GM18907 (cell line): Measurements from ENCODE around the gene CCL22.
A peak's percentile ranks its signal among the peaks of the same experiment; 100 is the strongest.
"Not testable (repeated sequence)": the region's sequence is repeated elsewhere in the genome, so short reads cannot be mapped to it uniquely, and the experiment has no call there.

Experiments used
- ATAC-seq: cut with Tn5 transposase; IDR thresholded peaks from one replicate; pipeline ENCODE4 v1.9.1; 2021; ENCODE audit warnings: mild to moderate bottlenecking, moderate library complexity; ENCODE audit not compliant: unreplicated experiment

Gene CCL22, protein sequence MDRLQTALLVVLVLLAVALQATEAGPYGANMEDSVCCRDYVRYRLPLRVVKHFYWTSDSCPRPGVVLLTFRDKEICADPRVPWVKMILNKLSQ

DNA sequence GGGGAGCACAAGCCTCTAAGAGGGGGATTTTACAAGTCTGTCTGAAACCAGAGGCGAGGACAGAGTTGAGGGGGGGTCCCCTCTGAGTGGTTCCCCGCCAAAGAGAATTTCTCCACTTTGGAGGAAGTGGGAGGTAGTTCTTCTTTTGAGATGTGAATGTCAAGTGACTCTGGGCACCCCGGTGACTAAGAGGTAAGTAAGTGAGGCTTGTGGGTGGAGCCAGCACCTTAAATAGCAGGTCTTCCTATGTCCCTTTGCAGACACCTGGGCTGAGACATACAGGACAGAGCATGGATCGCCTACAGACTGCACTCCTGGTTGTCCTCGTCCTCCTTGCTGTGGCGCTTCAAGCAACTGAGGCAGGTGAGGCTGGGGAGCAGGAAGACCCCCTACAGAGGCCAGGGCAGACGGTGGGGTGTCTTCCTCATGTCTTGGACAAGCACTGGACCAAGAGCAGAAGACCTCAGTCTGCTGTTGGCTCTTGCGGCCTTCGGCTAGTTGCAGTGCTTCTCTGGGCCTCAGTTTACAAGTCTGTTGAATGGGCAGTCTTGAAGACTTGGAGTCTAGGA, at the start of gene CCL22:
Gene CCL22, plus strand, starts transcription at position 257 of the 569 bp plus-strand sequence. Its CDS starts 34 bp downstream, at position 291.
- peak; percentile 64 for ATAC-seq

DNA sequence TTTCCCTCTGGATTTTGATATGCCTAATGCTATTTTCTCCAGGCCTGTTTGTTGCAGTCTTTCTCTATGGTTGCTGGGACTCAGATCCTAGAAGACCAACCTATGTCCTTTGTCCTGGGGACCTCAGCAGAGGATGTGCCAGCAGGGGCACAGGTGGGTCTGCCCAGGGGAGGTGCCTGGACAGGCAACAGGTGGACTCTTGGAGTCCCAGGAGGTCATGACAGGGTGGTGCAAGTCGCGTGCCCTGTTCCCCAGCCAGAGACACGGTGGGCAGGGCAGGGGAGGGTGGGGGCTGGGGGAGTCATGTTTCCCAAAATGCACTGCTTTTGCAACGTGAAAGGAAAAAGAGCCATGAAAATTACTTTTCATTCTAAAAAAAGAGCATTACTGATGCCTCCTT, 47.8 kb upstream of the CCL22 start:
- ATAC-seq = no peak

DNA sequence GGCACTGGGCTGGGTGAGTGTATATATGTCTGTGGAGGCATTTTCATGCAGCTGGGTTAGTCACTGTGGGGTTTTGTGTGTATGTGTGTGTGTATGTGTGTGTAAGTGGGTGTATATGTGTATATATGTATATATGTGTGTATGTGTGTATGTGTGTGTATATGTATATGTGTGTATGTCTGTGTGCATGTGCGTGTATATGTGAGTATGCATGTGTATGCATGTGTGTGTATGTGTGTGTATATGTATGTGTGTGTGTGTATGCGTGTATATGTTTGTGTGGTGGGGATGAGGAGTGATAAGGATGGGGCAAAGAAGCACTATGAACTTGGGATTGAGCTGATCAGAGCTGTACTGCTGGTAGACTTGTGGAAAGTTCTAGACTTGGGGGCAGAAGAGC, 45.1 kb upstream of the CCL22 start:
- no peak for ATAC-seq

DNA sequence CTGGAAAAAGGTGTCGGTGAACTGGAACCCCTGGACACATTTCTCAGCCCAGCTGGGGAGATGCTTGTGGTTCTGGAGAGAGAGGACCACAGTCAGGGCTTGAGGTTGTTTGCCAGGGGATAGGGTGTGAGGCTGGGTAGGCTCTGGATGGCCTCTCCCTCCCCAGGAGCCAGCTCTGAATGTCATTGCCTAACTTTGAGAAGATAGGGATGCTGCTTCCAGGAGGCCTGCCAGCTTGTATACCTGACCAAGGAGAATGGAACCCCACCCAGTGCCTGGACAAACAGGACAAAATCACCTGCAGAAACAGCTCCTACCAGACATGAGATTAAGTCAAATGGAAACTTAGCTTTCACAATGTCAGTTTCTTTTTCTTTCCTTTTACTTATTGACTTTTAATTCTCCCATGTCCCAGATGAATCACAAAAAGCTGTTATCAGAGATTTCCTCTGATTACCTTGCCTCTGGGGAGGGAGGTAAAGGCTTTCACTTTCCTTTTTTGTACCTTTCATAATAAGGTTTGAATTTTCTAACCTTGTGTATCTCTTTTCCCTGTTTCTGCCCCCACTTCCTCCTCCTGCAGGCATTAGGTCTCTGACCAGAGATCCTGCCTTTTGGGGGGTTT, 44.3 kb upstream of the CCL22 start:
- ATAC-seq = no peak

DNA sequence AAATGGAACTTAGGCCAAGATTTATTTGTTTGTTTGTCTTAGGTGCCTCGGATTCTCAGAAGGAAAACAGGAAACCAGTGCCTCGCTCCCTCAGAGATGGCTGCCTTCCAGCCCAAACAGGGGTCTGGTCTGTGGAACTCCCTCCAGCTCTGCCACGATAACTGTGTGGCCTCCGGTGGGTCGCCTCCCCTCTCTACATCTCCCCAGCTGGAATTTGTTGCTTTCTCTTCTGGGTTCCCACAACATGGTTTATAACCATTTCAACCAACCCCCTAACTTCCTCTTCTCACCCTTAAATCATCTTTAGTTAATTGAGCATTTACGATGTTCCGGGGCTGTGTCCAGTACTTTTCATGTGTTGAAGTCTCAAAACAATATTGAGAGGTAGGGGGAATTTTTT, 43.2 kb upstream of the CCL22 start:
- no peak for ATAC-seq

DNA sequence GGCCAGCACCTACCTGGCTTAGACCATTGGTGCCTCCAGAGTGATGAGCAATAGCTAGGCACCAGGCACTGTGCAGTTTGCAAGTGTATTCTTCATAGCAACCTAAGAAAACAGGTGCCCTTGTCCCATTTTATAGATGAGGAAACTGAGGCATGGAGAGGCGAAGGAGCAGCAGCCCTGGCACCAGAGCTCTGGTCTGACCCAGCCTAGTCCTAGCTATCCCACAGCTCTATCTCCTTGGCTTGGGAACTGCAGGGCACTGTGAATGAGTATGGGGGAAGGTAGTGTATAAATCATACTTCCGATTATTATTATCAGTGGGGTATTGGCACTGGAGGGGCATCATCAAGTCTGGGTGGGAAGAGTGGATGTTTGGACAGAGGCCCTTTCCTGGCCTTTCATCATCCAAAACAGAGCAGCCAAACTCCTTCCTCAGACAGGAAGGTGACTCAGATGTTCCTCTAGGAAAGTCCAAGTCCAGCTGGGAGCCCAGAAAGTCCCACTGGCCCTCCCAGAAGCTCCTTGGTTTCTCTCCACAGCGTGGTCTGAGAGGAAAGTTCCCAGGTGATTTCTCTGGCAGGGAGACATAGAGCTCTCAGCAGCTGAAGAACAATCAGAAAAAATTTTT, 42.1 kb upstream of the CCL22 start:
- no peak for ATAC-seq

DNA sequence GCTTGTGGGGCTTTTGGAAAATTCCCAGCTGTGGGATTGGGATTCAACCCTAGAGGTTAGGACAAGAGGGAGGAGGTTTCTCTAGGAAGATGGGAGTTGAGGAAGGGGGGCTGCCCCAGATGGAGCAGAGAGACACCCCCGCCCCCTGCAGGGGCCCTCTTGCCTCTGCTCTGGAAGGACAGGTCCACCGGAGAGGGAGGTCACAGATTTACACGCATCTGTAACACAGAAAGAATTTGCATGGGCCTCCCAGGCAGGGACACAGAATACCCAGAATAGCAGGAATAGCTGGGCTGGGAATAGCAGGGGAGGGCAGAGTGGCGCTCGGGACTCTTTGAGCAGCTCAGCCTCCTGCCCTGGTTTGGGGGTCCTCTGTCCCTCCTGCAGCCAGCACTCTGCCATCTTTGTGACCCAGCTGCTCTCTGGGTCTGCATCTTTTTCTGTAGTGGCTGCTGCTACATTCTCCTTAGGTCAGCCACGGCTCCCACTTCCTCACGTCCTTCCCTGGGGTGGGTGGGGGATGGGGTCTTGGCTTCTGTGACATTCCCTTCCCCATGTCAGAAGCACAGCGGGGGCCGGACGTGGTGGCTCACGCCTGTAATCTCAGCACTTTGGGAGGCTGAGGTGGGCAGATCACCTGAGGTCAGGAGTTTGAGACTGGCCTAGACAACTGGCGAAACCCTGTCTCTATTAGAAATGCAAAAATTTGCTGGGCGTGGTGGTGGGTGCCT, 40.2 kb upstream of the CCL22 start:
- no peak for ATAC-seq

DNA sequence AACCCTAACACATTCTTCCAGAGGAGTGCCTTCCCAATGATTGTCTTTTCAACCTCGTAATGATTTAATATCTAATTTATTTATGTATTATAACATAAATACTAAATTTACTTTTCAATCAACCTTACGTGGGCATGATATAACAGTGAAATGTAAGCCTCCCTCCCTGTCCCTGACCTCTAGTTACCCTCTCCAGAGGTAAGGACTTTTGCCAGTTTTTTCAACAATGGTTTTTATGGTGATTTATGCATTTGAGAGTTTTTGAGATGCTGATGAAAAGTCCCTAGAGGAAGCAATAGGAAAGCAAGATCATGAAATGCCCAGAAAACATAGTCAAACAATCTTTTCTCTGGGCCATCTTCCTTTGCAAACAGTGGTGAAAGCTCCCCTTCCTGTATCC, 38.9 kb upstream of the CCL22 start:
- no peak for ATAC-seq

DNA sequence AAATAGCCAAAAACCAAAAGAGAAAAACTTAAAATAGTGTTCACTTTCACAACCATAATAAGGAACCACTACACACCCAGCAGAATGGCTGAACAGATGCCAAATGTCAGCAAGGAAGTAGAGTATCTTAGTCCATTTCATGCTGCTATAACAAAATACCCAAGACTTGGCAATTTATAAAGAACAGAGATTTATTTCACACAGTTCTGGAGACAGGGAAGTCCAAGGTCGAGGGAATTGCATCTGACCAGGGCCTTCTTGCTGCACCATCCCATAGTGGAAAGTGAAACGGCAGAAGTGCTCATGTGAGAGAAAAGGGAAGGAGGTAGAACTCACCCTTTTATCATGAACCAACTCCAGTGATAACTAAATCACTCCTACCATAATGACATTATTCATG, 33.8 kb upstream of the CCL22 start:
- no peak for ATAC-seq

DNA sequence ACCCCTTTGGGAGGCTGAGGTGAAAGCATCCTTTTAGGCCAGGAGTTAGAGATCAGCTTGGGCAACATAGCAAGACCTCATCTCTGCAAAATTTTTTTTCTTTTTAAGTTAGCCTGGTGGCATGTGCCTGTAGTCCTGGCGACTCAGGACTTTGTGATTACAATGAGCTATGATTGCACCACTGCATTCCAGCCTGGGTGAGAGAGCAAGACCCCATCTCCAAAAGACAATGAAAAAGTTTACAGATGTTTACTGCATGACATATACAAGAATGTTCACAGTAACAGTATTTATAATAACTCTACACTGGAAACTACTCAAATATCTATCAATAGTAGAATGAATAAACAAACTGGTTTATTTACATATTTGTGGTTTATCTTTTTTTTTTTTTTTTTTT, 33.1 kb upstream of the CCL22 start:
- ATAC-seq = no peak

DNA sequence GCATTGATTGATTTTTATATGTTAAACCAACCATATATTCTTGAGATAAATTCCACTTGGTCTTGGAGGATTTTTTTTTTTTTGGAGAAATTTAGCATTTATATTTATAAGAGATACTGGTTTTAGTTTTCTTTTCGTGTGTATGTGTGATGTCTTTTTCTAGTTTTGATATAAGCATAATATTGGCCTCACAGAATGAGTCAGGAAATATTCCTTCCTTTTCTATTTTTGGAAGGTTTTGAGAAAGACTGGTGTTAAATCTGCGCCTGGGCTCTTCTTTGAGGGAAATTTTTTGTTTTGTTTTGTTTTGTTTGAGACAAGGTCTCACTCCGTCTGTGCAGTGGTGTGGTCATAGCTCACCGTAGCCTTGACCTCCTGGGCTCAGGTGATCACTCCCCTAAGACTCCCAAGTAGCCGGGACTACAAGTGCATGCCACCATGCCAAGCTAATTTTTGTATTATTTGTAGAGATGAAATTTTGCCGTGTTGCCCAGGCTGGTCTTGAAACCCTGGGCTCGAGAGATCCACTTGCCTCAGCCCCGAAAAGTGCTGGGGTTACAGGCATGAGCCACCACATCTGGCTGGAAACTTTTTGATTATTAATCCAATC, 28.8 kb upstream of the CCL22 start:
- no peak for ATAC-seq

DNA sequence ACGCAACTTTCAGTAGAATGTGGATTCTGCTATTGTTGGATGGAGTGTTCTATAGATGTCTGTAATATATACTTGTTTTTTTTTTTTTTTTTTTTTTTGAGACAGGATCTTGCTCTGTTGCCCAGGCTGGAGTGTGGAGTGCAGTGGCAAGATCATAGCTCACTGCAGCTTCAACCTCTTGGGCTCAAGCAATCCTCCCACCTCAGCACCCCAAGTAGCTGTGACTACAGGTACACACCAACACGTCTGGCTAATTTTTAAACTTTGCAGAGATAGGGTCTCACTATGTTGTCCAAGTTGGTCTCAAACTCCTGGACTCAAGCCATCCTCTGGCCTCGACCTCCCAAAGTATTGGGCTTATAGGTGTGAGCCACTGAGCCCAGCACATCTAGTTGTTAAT, 27.2 kb upstream of the CCL22 start:
- ATAC-seq = no peak

DNA sequence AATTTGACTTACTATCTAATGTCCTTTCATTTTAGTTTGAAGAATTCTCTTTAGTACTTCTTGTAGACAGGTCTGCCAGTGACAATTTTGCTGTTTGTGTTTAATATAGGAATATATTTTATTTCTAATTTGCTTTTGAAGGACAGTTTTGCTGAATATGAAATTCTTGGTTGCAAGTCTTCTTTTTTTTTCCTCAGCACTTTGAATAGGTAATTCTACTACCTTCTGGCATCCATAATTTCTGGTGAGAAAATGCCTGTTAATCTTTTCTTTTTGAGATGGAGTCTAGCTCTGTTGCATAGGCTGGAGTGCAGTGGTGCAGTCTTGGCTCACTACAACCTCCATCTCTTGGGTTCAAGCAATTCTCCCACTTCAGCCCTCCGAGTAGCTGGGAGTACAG, 25.2 kb upstream of the CCL22 start:
- ATAC-seq = no peak

DNA sequence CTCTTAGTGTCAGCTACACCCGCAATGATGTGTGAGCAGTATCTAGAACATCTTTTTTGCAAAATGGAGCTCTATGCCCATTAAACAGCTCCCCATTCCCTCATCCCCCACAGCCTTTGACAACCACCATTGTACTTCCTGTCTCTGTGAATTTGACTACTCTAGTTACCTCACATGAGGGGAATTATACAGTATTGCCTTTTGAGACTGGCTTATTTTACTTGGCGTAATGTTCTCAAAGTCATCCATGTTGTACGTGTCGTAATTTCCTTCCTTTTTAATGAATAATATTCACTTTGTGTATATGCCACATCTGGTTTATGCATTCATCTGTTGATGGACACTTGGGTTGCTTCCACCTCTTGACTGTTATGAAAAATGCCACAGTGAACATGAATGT, 23.2 kb upstream of the CCL22 start:
- no peak for ATAC-seq

DNA sequence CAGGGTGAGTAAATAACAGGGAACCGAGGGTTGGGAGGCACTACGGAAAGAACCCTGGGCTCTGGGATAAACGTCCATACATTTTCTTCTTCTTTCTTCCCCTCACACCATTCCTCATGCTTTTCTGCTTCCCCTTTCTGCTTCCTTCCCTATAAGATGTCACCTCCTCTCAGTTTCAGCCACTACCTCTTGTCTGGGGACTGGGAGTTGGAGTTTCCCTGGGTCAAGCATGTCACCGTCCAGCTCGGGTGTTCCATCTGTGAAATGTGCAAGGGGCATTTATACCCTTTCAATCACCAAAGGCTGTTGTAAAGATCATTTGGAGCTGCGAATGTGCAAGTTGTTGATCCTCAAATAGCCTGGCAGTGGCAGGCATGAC, 17.5 kb upstream of the CCL22 start:
- no peak for ATAC-seq

DNA sequence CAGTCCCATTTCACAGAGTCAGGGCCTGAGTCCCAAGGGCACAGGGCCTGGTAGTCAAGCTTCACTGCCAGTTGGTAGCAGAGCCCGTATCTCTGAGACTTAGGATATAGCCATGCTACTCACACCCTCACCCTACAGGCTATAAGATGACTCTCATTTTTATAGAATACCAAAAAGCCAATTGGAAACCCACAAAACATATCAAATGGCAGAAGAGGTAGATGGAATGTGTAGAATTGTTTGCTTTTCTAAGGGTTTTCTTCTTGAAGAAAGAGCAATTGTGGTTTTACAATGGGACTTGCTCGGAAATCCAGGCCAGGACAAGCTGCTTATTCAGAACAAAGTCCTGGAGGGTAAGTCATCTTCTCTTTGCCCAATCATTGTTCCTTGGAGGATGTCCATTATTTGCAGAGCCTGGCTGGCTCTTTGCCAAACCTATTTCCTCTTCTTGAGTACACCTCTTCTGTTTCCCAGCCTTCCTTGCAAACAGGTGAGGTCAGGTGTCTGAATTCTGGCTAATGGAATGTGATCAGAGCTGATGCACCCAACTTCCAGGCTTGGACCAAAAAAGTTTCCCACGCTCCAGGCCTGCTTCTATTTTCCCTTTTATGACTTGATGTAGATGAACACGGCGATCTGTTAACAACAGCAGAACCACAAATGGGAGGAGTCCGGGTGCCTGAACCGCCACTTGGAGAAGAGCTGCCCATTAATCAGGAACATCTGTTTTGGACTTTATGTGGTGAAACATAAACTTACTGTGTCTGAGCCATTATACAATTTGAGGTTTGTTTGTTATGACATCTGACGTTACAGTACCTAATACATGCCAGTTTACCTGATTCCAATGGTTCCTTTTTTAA, 16.9 kb upstream of the CCL22 start:
- ATAC-seq = no peak

DNA sequence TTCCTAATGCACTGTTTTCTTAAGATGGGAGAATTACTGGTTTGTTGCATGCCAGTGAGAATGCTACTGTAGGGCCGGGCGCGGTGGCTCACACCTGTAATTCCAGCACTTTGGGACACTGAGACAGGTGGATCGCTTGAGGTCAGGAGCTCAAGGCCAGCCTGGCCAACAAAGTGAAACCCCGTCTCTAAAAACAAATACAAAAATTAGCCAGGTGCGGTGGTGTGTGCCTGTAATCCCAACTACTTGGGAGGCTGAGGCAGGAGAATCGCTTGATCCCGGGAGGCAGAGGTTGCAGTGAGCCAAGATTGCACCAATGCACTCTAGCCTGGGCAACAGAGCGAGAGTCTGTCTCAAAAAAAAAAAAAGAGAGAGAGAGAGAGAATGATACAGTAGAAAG, 16.0 kb upstream of the CCL22 start:
- not testable (repeated sequence) for ATAC-seq

DNA sequence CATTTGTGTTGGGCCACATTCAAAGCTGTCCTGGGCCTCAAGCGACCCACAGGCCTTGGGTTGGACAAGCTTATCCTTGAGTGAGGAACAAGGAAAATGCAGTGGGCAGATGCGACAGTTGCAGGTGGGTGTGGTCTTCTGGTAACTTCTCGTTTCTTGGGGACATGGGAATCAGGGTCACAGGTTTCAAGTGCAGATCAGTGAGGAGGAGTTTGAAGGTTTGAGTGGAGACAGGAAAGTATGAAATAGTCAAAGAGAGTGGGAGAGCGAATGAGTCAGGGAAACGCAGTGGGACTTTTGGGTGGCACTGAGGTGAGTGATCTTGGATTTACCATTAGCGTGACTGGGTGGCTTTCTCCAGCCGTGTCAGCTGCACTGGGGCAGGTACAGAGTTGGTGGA, 15.4 kb upstream of the CCL22 start:
- ATAC-seq = no peak

DNA sequence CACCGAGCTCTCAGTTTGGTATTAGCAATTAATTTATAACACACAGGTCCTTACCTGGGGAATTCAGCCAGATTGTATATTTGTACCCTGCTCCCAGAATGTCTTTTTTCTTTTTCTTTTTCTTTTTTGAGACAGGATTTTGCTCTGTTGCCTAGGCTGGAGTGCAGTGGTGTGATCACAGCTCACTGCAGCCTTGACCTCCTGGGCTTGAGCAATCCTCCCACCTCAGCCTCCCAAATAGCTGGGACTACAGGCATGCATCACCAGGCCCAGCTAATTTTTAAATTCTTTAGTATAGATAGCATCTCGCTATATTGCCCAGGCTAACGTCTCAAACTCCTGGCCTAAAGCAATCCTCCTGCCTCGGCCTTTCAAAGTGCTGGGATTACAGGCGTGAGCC, 14.5 kb upstream of the CCL22 start:
- ATAC-seq = not testable (repeated sequence)

DNA sequence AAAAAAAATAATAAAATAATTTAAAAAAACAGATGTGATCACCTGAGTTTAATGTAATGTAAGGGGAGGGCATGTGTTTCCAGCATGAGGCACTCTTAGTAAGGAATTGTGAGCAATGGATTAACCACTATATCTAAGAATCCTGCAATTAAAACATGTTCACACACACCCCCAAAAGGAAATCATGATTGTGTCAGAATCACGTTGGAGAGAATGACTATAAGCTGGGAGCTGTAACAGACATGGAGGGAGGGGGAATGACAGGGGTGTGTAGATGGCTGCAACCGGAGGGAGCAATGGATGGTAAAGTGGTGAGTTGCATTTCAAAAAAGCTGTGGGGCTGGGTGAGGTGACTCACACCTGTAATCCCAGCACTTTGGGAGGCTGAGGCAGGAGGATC, 13.6 kb upstream of the CCL22 start:
- no peak for ATAC-seq
